Ramos (cell line): ENCODE measurements around the gene TAF6L.
"Not testable (repeated sequence)": the region's sequence is repeated elsewhere in the genome, so short reads cannot be mapped to it uniquely, and the experiment has no call there.

Source experiments
- in situ Hi-C: fragments of 300-500 bp; cut with MboI; formaldehyde crosslinking; loops from one replicate; pipeline ENCODE4 v1.14.3; 2022; ENCODE audit warnings: low sequenced_read_pairs; ENCODE audit not compliant: unreplicated experiment

The TAF6L gene

DNA sequence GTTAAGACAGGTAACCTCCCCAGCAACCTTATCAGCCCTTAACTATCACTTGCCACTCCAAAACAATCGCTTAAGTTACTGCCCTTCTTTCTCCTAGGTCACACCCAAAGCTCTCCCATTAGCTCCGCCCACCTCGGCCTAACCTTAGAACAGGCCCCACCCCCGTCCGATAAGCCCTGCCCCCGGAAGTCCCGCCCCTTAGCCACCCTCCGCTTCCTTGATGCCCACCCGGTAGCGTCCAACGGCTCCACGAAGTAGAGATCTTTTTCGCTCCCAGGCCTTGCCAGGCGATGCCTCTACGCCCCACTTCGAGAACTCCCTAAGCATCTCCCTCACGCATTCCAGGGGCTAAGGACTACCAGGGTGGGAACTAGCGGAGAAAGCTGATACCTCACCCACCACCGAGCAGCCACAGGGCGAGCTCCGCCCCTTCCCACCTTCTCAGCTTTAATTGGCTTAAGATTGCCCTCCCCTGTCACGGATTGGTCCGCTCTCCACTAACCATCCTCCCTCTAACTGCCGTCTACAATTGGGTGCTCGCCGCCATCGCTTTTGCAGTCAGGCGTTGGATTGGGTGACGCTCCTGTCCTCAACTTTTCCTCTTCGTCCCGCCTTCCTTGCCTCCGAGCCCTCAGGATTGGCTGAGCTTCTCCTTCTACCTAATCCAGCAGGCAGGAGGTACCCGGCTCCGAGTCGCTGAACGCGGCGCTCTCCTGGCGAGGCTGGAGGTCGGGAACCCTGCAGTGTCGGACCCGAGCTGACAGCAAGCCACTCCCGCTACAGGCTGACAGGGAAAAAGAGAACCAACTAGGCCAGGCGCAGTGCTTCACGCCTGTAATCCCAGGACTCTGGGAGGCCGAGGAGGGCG lies 17.2 kb upstream of the TAF6L start, which contains the start of gene ZBTB3:
Gene ZBTB3 (minus strand): TSS at position 425 of the 868 bp plus-strand sequence. CDS start 496 bp downstream, outside the sequence.
- in situ Hi-C loops: no loop called here

DNA sequence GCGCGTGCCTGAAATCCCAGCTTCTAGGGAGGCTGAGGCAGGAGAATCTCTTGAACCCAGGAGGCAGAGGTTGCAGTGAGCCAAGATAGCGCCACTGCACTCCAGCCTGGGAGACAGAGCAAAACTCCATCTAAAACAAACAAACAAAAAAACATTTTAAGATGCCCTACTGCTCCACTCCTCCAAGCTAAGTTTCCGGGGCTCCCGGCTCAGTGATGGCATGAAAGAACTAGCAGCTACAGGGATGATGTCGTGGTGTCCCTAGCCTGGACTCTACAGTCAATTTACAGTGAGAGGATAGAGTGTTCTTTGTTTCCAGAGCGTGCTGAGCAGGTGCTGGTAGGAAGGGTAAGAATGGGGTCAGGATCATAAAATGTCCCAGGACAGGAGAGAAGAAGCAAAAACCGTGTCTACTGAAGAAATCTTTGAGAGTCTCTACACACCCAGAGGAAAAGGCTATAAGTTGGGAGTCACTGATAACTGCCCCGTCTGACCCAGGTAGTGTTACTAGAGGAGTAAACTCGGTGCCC lies 16.0 kb upstream of the TAF6L start:
- in situ Hi-C loops: no loop called here

DNA sequence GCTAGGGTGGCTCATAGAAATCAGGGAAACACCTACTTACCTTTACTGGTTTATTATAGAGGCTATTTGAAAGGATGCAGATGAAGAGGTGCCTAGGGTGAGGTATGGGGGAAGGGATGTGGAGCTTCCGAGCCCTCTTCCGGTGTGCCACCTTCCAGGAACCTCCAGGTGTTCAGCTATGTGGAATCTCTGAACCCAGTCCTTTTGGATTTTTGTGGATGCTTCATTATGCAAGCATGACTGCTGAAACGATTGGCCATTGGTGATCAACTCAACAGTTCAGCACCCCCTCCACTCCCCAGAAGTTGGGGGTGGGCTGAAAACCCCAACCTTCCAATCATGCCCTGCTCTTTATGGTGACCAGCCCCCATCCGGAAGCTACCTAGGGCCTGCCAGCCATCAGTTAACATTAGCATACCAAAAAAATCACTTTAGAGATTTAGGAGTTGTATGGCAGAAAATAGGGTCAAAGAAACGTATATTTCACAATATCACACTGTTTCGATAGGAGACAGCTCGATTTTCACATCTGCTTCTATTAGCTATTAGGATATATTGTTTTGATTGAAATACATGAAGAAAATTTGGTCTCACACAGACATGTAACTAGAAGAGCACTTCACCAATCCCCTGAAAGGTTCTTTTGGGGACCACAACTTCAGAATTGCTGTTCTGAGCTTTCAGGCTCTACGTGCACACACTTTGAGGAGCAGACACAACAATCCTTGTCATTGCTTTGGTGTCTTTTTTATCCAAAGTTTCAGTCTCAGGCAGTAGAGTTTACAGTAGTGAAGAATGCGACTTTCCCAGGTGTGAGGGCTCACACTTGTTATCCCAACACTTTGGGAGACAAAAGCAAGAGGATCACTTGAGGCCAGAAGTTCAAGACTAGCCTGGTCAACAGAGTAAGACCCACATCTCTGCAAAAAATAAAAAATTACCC lies 13.1 kb upstream of the TAF6L start:
- in situ Hi-C loops: no loop called here

DNA sequence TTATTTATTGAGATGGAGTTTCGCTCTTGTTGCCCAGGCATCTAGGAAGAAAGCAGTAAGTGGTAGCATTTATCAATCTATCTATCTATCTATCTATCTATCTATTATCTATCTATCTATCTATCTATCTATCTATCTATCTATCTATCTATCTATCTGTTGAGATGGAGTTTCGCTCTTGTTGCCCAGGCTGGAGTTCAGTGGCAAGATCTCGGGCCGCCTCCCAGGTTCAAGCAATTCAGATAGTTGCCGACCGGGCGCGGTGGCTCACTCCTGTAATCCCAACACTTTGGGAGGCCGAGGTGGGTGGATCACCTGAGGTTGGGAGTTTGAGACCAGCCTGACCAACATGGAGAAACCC lies 10.3 kb upstream of the TAF6L start:
- in situ Hi-C loops: not testable (repeated sequence)

DNA sequence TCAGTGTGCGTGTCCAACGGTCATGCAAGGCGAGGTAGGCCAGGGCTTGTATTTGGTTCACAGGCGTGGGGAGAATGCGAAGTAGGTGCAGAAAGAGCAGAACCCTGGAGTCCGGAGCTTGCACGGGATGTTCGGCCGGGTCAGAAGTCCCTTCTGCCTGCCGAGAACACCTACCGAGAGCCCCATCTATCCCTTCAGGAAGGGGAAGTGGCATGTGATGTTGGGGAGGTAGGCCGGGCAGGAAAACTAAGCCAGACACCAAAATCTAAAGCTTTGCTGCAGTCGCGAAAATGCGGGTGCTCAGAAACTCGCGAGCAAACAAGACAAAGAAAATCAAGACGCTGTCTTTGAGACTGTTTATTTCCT lies 435 bp upstream of the TAF6L start:
- in situ Hi-C loops: no loop called here

DNA sequence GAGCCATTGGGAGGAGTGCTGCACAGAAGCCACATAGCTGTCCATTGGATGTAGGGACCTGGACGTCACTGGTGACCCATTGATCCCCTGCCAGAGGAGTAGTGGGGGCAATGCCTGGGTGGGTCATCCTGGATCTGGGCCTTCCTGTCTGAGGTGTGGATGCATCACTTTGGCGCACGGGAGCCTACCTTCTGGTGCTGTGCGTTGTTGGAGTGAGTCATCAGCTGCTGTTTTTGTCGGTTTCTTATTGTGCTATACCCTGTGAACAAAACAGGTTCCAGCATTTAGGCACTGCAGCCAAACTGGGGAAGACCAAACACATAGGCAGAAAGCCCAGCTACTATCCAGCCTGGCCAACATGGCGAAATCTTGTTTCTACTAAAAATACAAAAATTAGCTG lies 3.2 kb downstream of the TAF6L start:
- in situ Hi-C loops: no loop called here

DNA sequence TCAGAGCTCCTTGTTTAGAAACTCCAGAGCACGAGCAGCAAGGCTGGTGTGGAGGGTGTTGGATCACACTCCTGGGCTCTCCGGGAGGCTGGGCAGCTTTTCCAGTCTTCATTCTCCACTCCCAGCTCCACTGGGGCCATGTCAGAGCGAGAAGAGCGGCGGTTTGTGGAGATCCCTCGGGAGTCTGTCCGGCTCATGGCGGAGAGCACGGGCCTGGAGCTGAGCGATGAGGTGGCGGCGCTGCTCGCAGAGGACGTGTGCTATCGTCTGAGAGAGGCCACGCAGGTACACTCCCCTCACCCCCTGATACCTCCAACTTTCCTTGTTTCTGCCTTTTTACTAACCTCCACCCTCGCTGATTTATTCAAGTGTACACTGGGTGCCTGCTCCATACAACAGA lies 4.5 kb downstream of the TAF6L start:
- in situ Hi-C loops: no loop called here

DNA sequence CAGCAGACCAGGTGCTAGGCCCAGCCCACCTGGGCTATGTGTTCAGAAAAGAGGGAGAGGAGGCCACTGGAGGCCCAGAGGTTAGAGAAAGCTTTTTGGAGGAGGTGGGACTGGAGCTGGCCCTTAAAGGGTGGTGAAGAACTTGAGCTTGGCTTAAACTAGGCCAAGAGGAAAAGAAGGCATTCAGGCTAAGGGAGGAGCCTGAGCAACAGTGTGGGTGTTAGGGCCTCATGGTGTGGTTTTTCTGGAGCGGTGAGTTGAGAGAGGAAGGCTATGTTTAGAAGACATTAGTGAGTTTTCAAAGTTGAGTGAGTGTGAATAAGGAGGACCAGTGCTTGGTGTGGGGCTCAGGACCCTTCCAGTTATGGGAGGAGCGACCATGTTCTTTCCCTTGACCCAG lies 6.2 kb downstream of the TAF6L start:
- in situ Hi-C loops: no loop called here

DNA sequence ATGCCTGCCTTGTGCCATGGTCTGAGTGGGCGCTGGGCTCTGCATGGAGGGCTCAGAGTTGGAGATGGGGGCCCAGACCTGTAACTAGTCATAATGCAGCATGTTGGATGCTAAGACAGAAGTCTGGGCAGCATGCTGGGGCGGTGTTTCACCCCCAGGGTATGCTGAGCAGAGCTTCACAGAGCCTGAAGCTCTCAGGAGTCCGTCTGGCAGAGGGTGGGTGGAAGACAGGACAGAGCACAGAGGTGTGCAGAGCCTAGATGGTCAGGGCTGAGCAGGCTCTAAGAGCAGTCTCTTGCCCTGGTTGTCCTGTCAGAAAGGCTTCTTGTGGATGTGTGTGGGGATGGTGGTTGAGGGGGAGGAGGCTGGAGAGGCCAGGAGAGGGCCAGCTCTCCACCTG lies 7.2 kb downstream of the TAF6L start:
- in situ Hi-C loops: no loop called here

DNA sequence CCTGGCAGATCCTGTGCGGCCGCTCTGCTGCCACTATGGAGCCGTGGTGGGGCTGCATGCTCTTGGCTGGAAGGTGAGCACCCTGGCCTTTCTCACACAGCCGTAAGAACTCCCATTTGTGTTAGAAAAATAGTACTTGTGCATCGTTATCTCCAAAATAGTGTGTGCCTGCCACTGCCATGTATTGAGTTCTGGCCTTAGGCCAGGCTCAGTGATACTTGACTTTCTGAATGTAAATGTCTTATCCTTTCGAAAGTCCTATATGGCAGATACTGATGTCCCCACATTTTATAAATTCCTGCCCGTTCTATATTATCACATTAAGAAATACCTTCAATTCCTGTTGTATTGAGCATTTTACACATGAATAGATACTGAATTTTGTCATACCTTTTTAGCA lies 11.6 kb downstream of the TAF6L start:
- in situ Hi-C loops: no loop called here

DNA sequence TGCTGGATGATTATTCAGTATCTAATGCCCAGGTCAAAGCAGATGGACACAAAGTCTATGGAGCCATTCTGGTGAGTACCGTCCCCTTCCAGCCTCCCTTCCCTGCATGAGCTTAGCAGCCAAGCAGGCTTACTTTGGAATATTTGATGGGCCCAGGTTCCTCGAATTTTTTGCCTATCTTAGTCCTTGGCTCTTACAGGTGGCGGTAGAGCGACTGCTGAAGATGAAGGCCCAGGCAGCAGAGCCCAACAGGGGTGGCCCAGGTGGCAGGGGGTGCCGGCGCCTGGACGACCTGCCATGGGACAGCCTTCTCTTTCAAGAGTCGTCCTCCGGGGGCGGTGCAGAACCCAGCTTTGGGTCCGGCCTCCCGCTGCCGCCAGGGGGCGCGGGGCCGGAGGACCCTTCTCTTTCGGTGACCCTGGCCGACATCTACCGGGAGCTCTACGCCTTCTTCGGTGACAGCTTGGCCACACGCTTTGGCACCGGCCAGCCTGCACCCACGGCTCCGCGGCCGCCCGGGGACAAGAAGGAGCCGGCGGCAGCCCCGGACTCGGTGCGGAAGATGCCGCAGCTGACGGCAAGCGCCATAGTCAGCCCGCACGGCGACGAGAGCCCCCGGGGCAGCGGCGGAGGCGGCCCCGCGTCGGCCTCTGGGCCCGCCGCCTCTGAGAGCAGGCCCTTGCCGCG lies 15.3 kb downstream of the TAF6L start:
- in situ Hi-C loops: loop anchor here (5.0 kb wide), 1 partner anchor 76 kb away; no protein-coding TSS in a partner anchor

DNA sequence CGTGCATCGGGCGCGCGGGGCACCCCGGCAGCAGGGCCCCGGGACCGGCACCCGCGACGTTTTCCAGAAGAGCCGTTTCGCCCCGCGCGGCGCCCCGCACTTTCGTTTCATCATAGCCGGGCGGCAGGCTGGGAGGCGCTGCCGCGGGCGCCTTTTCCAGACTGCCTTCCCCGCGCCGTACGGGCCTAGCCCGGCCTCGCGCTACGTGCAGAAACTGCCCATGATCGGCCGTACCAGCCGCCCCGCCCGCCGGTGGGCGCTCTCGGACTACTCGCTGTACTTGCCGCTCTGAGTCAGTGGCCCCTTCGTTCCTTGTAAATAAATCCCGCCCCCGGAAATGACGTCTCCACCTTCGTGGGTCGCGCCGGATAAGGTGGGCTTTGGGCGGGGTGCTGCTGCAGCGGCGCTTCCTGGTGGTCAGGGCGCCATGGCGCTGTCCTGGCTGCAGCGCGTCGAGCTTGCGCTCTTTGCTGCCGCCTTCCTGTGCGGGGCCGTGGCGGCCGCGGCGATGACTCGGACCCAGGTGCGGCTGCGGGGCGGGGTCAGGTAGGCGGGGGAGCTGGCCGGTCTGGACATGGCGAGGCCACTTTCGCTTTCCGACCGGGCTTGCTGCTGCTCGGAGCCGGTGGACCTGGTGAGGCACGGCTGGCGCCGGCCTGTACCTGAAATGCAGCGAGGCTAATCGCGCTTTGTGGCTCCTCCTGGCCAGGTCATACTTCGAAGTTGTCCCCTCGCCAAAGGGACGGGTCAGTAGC lies 16.0 kb downstream of the TAF6L start, which contains the start of gene TMEM179B:
Gene TMEM179B (plus strand): TSS at position 398 of the 755 bp plus-strand sequence. CDS start 30 bp downstream, at position 428.
- in situ Hi-C loops: loop anchor here (5.0 kb wide), 1 partner anchor 75 kb away; no protein-coding TSS in a partner anchor

DNA sequence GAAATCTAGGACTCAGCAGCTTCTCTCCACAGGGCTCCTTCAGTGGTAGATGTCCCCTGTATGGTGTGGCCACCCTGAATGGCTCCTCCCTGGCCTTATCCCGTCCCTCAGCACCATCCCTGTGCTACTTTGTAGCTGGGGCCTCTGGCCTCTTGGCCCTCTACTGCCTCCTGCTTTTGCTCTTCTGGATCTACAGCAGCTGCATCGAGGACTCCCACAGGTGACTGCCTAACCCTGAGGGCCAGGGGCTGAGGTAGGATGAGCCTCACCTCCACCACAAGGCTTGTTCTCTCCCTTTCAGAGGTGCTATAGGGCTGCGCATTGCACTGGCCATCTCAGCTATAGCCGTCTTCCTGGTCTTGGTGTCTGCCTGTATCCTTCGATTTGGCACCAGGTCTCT lies 17.8 kb downstream of the TAF6L start:
- in situ Hi-C loops: loop anchor here (5.0 kb wide), 1 partner anchor 73 kb away; no protein-coding TSS in a partner anchor

DNA sequence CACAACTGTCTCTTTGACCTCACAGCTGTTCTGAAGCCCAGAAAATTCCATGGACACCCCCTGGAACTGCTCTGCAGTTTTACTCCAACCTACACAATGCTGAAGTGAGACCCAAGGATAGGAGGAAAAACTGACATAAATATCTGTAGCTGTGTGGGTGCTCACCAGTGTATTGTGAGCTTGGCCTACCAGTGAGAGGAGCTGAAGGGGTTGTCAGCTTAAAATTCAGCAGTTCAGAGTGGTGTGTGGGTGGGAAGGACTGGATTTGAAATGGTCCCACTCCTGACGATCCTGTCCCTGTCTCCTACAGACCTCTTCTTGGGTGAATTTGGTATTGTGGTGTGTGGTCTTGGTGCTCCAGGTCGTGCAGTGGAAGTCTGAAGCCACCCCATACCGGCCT lies 18.4 kb downstream of the TAF6L start:
- in situ Hi-C loops: loop anchor here (5.0 kb wide), 1 partner anchor 73 kb away; no protein-coding TSS in a partner anchor

DNA sequence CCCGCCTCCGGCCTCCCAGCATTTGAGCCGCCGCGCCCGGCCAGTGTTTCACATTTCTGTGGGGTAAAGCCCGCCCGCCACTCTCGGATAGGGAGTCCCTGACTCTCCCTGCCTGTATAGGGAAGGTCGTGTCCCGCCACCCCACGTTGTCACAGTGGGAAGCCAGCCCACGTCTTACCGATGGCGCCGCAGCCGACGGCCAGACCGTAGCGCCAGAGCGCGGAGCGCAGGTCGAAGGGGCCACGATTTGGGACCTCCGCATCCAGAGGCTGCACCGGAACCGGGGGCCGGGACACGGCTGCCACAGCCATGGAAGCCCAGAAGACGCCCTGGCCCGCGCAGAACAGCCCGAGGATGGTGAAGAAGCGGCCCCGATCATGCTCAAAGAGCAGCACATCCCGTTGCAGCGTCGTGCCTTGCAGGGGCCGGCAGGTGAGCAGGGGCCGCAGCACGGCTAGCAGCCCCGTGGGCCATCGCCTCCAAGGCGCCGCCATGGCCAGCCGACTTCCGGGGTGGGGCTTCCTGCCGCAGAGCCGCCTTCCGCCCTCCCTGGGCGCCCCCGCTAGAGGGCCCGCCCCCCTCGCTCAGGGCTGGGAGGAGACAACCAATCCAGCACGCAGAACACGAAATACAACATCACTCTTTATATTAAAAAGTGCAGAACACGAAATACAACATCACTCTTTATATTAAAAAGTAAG lies 20.5 kb downstream of the TAF6L start, which contains the start of gene TMEM223:
Gene TMEM223 (minus strand): TSS at position 506 of the 701 bp plus-strand sequence. CDS start 12 bp downstream, at position 494.
- in situ Hi-C loops: no loop called here

DNA sequence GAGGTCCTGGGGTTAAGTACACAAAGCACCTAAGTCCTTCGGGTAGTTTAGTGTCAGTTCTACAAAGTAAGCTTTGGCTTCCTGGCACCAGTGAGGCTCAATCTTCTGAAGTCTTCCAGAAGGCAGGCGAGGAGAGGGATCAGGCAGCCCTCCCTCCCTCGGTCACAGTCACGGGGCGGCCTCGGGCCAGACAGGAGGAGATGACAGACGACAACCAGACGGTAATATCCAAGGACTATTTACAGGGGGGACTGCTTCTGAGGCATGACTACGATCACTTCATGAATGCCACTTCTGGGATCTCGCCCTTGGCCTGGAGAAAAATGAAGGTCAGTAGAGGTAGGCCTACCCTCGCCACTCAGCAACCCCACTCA lies 21.0 kb downstream of the TAF6L start:
- in situ Hi-C loops: no loop called here

DNA sequence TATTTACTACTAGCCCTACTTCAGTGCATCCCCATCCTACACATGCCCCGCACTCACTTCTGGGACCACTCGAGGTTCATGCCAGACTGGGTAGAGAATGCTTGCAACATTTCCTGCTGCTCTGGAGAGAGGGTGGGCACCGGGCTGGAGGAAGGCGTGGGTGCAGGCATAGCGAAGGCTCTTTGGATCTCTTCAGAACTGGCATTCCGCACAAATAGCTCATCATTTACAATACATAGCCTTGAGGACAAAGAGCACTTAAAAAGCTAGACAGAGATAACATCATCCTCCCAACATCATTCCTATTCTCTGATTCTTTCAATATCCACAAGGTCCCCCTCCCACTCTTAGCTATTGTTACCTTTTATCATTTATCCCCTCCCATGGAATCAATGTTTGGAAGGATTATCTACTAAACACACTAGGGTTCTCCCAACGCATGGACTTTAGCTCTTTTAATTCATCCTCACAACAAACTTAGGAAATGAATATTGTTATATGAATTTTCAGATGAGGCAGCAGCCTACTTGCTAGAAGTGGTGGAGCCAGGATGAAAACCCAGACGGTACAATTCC lies 23.1 kb downstream of the TAF6L start:
- in situ Hi-C loops: no loop called here

DNA sequence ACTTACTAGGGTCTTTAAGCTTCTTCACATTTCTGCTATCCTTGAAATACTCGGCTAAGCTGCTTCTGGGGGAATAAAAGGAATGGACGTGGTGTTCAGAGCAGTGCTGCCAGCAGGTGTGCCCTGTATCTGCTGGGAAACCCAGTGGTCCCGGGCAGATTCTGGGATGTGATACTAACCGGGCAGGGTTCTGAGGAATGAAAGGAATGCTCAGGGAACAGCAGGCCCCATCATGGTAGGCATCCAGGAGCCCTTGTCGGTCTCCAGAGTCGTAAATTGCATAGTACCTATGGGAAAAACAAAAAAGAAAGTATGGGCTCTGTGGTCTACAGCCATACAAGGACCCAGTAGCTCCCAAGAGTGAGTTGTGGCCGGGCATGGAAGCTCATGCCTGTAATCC lies 25.1 kb downstream of the TAF6L start:
- in situ Hi-C loops: no loop called here
